GM15510 (cell line): ENCODE data around the gene PIEZO1.

Experiments
- POLR2A ChIP-seq: IDR thresholded peaks from 3 replicates; pipeline ENCODE4 v1.6.1; 2011; ENCODE audit warnings: borderline replicate concordance; ENCODE audit not compliant: insufficient read length; ENCODE audit errors: extremely low read depth

The PIEZO1 gene

DNA sequence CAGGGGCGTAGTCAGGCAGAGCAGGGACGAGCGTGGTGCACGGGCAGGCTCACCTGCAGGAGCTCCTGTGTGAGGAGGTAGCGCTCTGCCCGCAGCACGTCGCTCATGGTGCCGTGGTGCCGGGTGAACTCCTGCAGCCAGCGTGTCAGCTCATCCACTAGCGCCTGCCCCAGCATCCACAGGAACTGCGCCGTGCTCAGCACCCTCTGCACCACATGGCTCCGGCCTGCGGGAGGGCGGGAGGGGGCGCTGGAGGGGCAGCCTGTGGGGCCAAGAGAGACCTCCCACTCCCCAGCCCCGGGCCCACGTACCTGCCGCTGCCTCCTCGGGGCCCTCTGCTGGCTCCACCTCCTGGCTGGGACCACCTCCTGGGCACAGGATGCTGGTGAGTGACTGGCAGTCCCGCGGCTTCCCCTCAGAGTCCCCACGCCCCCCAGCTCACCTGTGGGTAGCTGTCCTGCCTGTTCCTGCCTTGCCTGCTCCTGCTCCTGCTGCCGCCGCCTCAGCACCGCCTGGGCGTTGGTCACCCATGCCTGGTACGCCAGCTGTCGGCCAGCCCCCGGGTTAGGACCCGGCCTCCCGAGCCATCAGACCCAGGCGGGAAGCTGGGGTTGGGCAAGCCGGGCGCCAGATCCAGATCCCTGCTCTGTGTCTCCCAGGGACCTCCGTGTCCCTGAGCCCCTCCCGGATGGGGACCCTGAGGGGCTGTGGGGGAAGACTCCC, 62.1 kb downstream of the PIEZO1 start:
- no peak for TF ChIP-seq POLR2A

DNA sequence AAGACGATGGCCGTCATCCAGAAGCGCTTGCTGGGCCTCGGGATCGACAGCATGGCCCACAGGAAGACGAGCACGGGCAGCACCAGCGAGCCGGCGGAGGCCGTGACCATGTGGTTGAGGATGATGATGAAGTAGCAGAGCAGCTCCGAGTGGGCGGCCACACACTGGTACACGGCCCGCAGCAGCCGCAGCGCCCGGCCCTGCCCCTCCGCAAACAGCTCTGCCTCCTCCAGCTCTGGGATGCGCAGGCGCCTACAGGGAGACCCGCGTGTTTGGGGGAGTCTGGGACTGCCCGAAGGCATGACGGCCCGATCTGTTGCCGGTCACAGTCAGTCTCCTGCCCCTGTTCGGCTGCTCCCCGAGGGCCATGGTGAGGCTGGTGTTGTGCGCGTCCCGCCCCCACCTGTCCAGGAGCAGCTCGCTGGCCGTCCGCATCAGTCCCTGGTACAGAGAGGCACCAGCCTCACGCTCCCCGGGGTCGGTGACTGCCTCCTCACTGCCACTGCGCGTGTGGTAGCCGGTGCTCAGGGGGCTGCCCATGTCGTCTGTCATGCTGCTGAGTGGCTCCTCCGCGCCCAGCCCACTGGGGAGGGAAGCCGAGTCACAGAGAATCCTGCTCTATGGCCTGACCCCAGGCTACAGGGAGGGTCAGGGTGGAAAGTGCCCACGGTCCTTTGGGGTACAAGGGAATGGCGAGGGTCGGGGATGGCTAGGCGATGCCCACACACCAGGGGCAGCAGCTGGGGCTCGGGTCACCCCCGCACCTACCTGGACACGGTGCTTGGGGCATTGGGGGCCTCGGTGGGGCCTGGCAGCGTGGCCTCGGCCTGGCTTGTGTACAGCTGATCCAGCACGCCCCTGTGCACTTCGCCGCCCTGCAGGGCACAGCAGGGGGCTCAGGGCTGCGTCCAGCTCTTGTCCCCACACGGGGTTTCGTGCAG, 62.9 kb downstream of the PIEZO1 start:
- no peak for TF ChIP-seq POLR2A

GRCh38 chr16:88721236-88721635, 63.8 kb downstream of the PIEZO1 start:
- no peak for TF ChIP-seq POLR2A

GRCh38 chr16:88720396-88720970, 64.5 kb downstream of the PIEZO1 start:
- no peak for TF ChIP-seq POLR2A

- no peak for TF ChIP-seq POLR2A
Measured at GRCh38 chr16:88719933-88720296, 65.1 kb downstream of the PIEZO1 start.

GRCh38 chr16:88719267-88719932, 65.6 kb downstream of the PIEZO1 start:
- TF ChIP-seq POLR2A, result no peak

- no peak for TF ChIP-seq POLR2A
Measured at GRCh38 chr16:88718178-88718577, 66.8 kb downstream of the PIEZO1 start.

GRCh38 chr16:88716601-88717001, 68.4 kb downstream of the PIEZO1 start:
- no peak for TF ChIP-seq POLR2A

- TF ChIP-seq POLR2A, result no peak
Measured at GRCh38 chr16:88716201-88716600, 68.8 kb downstream of the PIEZO1 start.

DNA sequence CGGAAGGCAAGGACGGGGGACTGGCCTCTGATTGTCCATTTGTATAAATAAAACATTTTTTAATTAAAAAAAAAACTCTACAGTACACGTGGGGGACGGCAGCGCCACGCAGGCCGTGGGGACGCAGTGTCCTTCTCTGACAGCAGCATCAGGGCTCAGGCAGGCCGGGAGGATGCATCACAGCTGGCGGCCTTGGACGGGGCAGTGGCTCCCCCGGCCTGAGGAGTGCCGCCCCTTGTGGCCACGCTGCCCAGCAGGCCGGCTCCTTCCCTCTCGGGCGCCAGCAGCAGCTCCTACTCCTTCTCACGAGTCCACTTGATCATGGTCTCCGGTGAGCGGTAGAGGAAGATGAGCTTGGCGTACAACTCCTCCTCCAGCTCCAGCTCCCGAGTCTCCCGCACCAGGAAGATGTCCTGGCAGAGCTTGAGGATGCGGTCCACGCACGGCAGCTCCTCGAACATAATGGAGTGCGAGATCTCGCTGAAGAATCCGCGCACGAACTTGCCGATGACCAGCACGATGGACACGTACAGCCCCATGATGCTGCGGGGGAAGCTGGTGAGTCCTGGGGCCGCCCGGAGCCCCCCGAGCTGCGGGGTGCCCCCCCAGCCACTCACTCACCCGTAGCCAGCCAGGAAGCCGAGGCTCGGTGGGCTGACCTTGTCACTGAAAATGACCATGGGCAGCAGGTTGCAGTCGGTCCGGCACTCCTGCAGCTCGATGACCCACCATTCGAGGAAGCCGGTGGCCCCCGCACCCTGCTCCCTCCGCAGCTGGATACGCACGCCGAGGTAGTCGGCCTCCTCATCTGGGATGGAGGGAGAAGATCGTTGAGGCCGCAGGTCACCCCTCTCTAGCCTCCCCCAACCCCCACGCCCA, 69.5 kb downstream of the PIEZO1 start:
- no peak for TF ChIP-seq POLR2A

DNA sequence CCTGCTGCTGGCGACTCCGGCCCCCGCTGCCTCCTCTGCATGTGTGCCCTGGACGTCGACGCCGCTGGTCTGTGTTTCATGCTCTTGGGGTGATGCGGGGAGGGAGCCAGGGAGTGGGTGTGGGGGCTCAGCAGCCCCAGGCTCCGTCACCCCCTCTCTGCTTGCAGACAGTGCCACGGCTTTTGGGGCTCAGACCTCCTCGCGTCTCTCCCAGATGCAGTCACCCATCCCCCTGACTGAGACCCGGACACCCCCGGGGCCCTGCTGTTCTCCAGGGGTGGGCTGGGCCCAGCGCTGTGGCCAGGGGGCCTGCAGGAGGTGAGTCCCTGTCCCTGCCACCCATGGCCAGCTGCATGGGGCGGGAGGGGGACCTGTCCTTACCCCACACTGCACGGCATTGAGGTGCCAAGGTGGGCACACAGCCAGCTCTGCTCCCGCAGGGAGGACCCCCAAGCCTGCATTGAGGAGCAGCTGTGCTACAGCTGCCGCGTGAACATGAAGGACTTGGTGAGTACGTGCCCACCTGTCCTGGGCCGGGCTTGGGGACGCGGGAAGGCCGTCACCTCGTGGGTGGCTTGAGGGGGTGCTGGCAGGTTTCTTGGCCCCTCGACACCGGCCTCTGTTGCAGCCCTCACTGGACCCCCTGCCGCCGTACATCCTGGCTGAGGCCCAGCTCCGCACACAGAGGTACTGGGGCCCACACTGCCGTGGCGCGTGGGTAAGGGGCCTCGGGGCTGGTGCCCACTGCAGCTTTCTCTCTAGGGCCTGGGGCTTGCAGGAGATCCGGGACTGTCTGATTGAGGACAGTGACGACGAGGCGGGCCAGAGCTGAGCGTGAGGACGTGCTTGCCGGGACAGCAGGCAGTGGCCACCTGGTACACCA, 70.4 kb downstream of the PIEZO1 start:
- TF ChIP-seq POLR2A, result peak; percentile 17

DNA sequence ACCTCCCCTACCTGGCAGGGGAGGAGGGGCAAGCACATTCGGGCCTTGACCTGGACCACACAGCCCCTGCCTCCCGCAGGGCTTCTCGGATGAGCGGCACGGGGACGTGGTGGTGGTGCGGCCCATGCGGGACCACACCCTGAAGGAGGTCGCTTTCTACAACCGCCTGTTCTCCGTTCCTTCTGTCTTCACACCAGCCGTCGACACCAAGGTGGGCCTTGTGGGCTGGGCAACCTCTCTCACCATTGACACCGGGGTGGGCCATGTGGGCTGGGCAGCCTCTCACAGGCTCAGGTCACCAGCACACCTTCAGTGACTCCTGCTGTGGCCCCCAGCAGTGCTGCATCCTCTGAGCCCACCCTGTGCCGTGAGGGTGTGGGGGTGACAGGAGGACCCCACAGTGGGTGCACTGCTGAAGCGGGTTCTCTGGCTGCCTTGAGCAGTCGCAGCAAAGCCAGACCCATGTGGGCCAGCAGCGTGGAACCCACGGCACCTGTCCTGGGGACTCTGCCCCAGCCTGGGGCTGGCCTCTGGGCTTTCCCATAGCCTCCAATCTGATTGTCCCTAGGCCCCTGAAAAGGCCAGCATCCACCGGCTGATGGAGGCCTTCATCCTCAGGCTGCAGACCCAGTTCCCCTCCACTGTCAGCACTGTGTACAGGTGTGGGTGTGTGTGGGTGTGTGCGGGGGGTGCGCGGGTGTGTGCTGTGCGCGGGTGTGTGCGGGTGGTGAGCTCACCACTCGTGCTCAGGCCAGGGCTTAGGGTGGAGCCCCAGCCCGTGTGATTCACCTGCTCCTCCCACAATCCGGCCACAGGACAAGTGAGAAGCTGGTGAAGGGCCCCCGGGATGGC, 71.2 kb downstream of the PIEZO1 start:
- no peak for TF ChIP-seq POLR2A
